CD4-positive, alpha-beta memory T cell (primary cell): ENCODE measurements around the gene HMX1. TPM values are rescaled to one million over a fixed set of nuclear protein-coding genes. Genes with fewer than 3 reads are reported as not detected.

Source experiments
- CTCF ChIA-PET: fragments of 350-600 bp; sonication (Branson Sonifier 250); formaldehyde crosslinking; loops from one replicate; lab custom pipeline; 2021; ENCODE audit warnings: inconsistent platforms; ENCODE audit not compliant: partially characterized antibody; lab: Charles Lee
- POLR2A ChIA-PET: fragments of 350-600 bp; sonication (Branson Sonifier 250); formaldehyde crosslinking; loops from one replicate; lab custom pipeline; 2021; ENCODE audit not compliant: partially characterized antibody; lab: Charles Lee
- DNase-seq, 5 donors: peaks; one replicate each; pipeline versions ENCODE4 v3.0.0 to v3.0.0-alpha.2; 2020 to 2022; ENCODE audit warnings: mixed read lengths in 1 of 5
- H3K27ac ChIP-seq: one replicate; pipeline ENCODE4 v1.7.0; 2013; ENCODE audit warnings: low read depth, low read length
- H3K27me3 ChIP-seq: 2 replicates; pipeline ENCODE4 v1.7.0; 2013; ENCODE audit warnings: mild to moderate bottlenecking, low read length, moderate library complexity; ENCODE audit not compliant: insufficient read depth
- H3K36me3 ChIP-seq: 2 replicates; pipeline ENCODE4 v1.7.0; 2013; ENCODE audit warnings: mild to moderate bottlenecking, low read length, moderate library complexity; ENCODE audit not compliant: insufficient read depth
- H3K4me1 ChIP-seq: 2 replicates; pipeline ENCODE4 v1.7.0; 2013; ENCODE audit warnings: mild to moderate bottlenecking, low read length, moderate library complexity; ENCODE audit not compliant: insufficient read depth
- H3K4me3 ChIP-seq, 2 donors: one replicate each; pipeline ENCODE4 v1.7.0; 2013; ENCODE audit warnings: low read length in 2 of 2, mild to moderate bottlenecking in 1 of 2
- H3K9me3 ChIP-seq, 2 donors: one replicate each; pipeline ENCODE4 v1.7.0; 2013; ENCODE audit warnings: low read length in 2 of 2, control low read depth in 1 of 2; ENCODE audit not compliant: control insufficient read depth in 1 of 2
- H3K27ac Mint-ChIP-seq, 7 donors: one replicate each; pipeline ENCODE4 v1.8.0; 2020 to 2021; ENCODE audit warnings: mixed read lengths in 7 of 7, mild to moderate bottlenecking in 6 of 7, inconsistent platforms in 3 of 7, moderate library complexity in 3 of 7
- H3K27me3 Mint-ChIP-seq, 2 donors: one replicate each; pipeline ENCODE4 v1.8.0; 2020 to 2021; ENCODE audit warnings: mixed read lengths in 2 of 2
- H3K36me3 Mint-ChIP-seq, 2 donors: one replicate each; pipeline ENCODE4 v1.8.0; 2020 to 2021; ENCODE audit warnings: mixed read lengths in 2 of 2, inconsistent platforms in 1 of 2, mild to moderate bottlenecking in 1 of 2
- H3K4me1 Mint-ChIP-seq, 4 donors: one replicate each; pipeline ENCODE4 v1.8.0; 2020 to 2021; ENCODE audit warnings: mixed read lengths in 4 of 4, mild to moderate bottlenecking in 1 of 4
- H3K4me3 Mint-ChIP-seq, 8 donors: one replicate each; pipeline ENCODE4 v1.8.0; 2020 to 2021; ENCODE audit warnings: mixed read lengths in 8 of 8, mild to moderate bottlenecking in 7 of 8, moderate library complexity in 6 of 8, inconsistent platforms in 3 of 8
- H3K9me3 Mint-ChIP-seq, 8 donors: one replicate each; pipeline ENCODE4 v1.8.0; 2020 to 2021; ENCODE audit warnings: mixed read lengths in 8 of 8, mild to moderate bottlenecking in 5 of 8, inconsistent platforms in 3 of 8, moderate library complexity in 1 of 8
- intact Hi-C: fragments of 100-400 bp; cut with micrococcal nuclease; formaldehyde crosslinking; loops from one replicate; pipeline ENCODE4 v1.15.1; 2023
- polyA plus RNA-seq, 2 donors: library from polyadenylated mRNA; unstranded; fragments of 300-500 nt; fragmentation: Illumina TruSeq; gene quantifications; one replicate each; pipeline ENCODE4 v1.2.3, GENCODE V29; 2021
- total RNA-seq, 2 experiments: library from RNA; stranded (reverse); gene quantifications; one replicate each; pipeline ENCODE4 v1.2.3, GENCODE V29; 2021

The HMX1 gene
- total and polyA plus RNA-seq, 4 experiments from 2014 or later = not detected

GRCh38 chr4:8907596-8908205 lies 36.1 kb upstream of the HMX1 start:
- Histone ChIP-seq H3K4me1 (no peaks in the 10 kb centered on the region), H3K27ac (no peak overlapping the region), H3K36me3 (no peaks in the 10 kb centered on the region), H3K9me3 (no peaks in the 10 kb centered on the region), H3K27me3 (no peaks in the 10 kb centered on the region), H3K4me3 (no peak overlapping the region)
- CTCF ChIA-PET = no interaction called here
- POLR2A ChIA-PET = no interaction called here
- no peak for DNase-seq
- H3K27me3 Mint-ChIP-seq = no peaks in the 10 kb centered on the region
- peaks cover 0 to 5% (median 3%) of the 10 kb centered on the region in 8 donors for H3K9me3 Mint-ChIP-seq
- no peak overlapping the region for H3K27ac Mint-ChIP-seq
- no peak overlapping the region for H3K4me3 Mint-ChIP-seq
- H3K36me3 Mint-ChIP-seq = no peaks in the 10 kb centered on the region
- intact Hi-C loops = no loop called here
- no peaks in the 10 kb centered on the region for H3K4me1 Mint-ChIP-seq

- no peaks in the 10 kb centered on the region for H3K36me3 ChIP-seq
- Mint-ChIP-seq H3K9me3 (peaks cover 0 to 5% (median 2%) of the 10 kb centered on the region in 8 donors), H3K36me3 (no peaks in the 10 kb centered on the region), H3K4me1 (no peaks in the 10 kb centered on the region), H3K27ac (no peak overlapping the region), H3K27me3 (no peaks in the 10 kb centered on the region), H3K4me3 (no peak overlapping the region)
- ChIA-PET CTCF (no interaction called here), POLR2A (no interaction called here)
- H3K27me3 ChIP-seq = no peaks in the 10 kb centered on the region
- H3K27ac ChIP-seq = no peak overlapping the region
- no peaks in the 10 kb centered on the region for H3K9me3 ChIP-seq
- H3K4me1 ChIP-seq = no peaks in the 10 kb centered on the region
- H3K4me3 ChIP-seq = no peak overlapping the region
- intact Hi-C loops = no loop called here
- no peak for DNase-seq
Observed at GRCh38 chr4:8906991-8907595, 35.5 kb upstream of the HMX1 start.

- ChIA-PET CTCF (no interaction called here), POLR2A (no interaction called here)
- H3K9me3 ChIP-seq = peaks cover 0 to 3% of the 10 kb centered on the region in 2 donors
- Mint-ChIP-seq H3K27ac (no peak overlapping the region), H3K4me1 (no peaks in the 10 kb centered on the region), H3K27me3 (no peaks in the 10 kb centered on the region), H3K9me3 (peaks cover 0 to 5% (median 3%) of the 10 kb centered on the region in 8 donors), H3K36me3 (no peaks in the 10 kb centered on the region), H3K4me3 (no peak overlapping the region)
- no peaks in the 10 kb centered on the region for H3K4me1 ChIP-seq
- no peaks in the 10 kb centered on the region for H3K36me3 ChIP-seq
- intact Hi-C loops = no loop called here
- no peak overlapping the region for H3K4me3 ChIP-seq
- no peaks in the 10 kb centered on the region for H3K27me3 ChIP-seq
- DNase-seq = no peak
- no peak overlapping the region for H3K27ac ChIP-seq
Observed at GRCh38 chr4:8906668-8906970, 35.0 kb upstream of the HMX1 start.

GRCh38 chr4:8905773-8906667 lies 34.4 kb upstream of the HMX1 start:
- no peaks in the 10 kb centered on the region for H3K27me3 ChIP-seq
- Mint-ChIP-seq H3K9me3 (peaks cover 0 to 9% (median 5%) of the 10 kb centered on the region in 8 donors), H3K27me3 (no peaks in the 10 kb centered on the region), H3K36me3 (no peaks in the 10 kb centered on the region), H3K4me1 (no peaks in the 10 kb centered on the region), H3K4me3 (no peak overlapping the region), H3K27ac (no peak overlapping the region)
- ChIA-PET POLR2A (no interaction called here), CTCF (no interaction called here)
- intact Hi-C loops = no loop called here
- H3K4me3 ChIP-seq = no peak overlapping the region
- peaks cover 0 to 5% of the 10 kb centered on the region in 2 donors for H3K9me3 ChIP-seq
- DNase-seq = no peak
- H3K27ac ChIP-seq = no peak overlapping the region
- H3K36me3 ChIP-seq = no peaks in the 10 kb centered on the region
- no peaks in the 10 kb centered on the region for H3K4me1 ChIP-seq

- POLR2A ChIA-PET = no interaction called here
- DNase-seq = no peak
- no peaks in the 10 kb centered on the region for H3K36me3 ChIP-seq
- CTCF ChIA-PET = interaction anchor here (1.4 kb wide), 1 partner anchor 12 kb away, joined by 3 read pairs; no protein-coding TSS in a partner anchor
- Mint-ChIP-seq H3K36me3 (no peaks in the 10 kb centered on the region), H3K9me3 (peaks cover 0 to 9% (median 5%) of the 10 kb centered on the region in 8 donors), H3K27me3 (no peaks in the 10 kb centered on the region), H3K4me1 (no peaks in the 10 kb centered on the region), H3K27ac (no peak overlapping the region), H3K4me3 (no peak overlapping the region)
- no peak overlapping the region for H3K4me3 ChIP-seq
- intact Hi-C loops = no loop called here
- H3K27me3 ChIP-seq = no peaks in the 10 kb centered on the region
- H3K4me1 ChIP-seq = no peaks in the 10 kb centered on the region
- no peak overlapping the region for H3K27ac ChIP-seq
- H3K9me3 ChIP-seq = peaks cover 0 to 5% of the 10 kb centered on the region in 2 donors
Observed at GRCh38 chr4:8905226-8905772, 33.7 kb upstream of the HMX1 start.

GRCh38 chr4:8904666-8905065 lies 33.0 kb upstream of the HMX1 start:
- intact Hi-C loops = no loop called here
- H3K4me1 ChIP-seq = no peaks in the 10 kb centered on the region
- Mint-ChIP-seq H3K4me3 (no peak overlapping the region), H3K36me3 (no peaks in the 10 kb centered on the region), H3K4me1 (no peaks in the 10 kb centered on the region), H3K27me3 (no peaks in the 10 kb centered on the region), H3K27ac (no peak overlapping the region), H3K9me3 (peaks cover 0 to 9% (median 5%) of the 10 kb centered on the region in 8 donors)
- H3K9me3 ChIP-seq = peaks cover 0 to 5% of the 10 kb centered on the region in 2 donors
- CTCF ChIA-PET = interaction anchor here (1.4 kb wide), 1 partner anchor 12 kb away, joined by 3 read pairs; no protein-coding TSS in a partner anchor
- DNase-seq = no peak
- no peak overlapping the region for H3K4me3 ChIP-seq
- no peaks in the 10 kb centered on the region for H3K36me3 ChIP-seq
- H3K27ac ChIP-seq = no peak overlapping the region
- POLR2A ChIA-PET = no interaction called here
- H3K27me3 ChIP-seq = no peaks in the 10 kb centered on the region

- H3K27me3 ChIP-seq = no peaks in the 10 kb centered on the region
- no peaks in the 10 kb centered on the region for H3K4me1 ChIP-seq
- intact Hi-C loops = no loop called here
- no peaks in the 10 kb centered on the region for H3K36me3 ChIP-seq
- POLR2A ChIA-PET = no interaction called here
- Mint-ChIP-seq H3K27me3 (no peaks in the 10 kb centered on the region), H3K4me3 (no peak overlapping the region), H3K27ac (no peak overlapping the region), H3K36me3 (no peaks in the 10 kb centered on the region), H3K9me3 (peaks cover 0 to 9% (median 5%) of the 10 kb centered on the region in 8 donors), H3K4me1 (no peaks in the 10 kb centered on the region)
- no peak for DNase-seq
- no peak overlapping the region for H3K4me3 ChIP-seq
- H3K27ac ChIP-seq = no peak overlapping the region
- peaks cover 0 to 5% of the 10 kb centered on the region in 2 donors for H3K9me3 ChIP-seq
- CTCF ChIA-PET = interaction anchor here (1.4 kb wide), 1 partner anchor 13 kb away, joined by 3 read pairs; no protein-coding TSS in a partner anchor
Observed at GRCh38 chr4:8904041-8904501, 32.4 kb upstream of the HMX1 start.
